Esophagus squamous epithelium (tissue), 5 donors: ENCODE data around the gene GNG8. TPM values are rescaled to one million over a fixed set of nuclear protein-coding genes. Genes with fewer than 3 reads are reported as not detected.
A peak's percentile ranks its signal among the peaks of the same experiment; 100 is the strongest.

Experiments
- DNase-seq: peaks from one replicate; lab custom pipeline; 2025; lab: John Stamatoyannopoulos, UW
- H3K27ac ChIP-seq, 4 donors: fragments of 200-600 bp; sonication (generic); one replicate each; pipeline ENCODE4 v1.5.1; 2016 to 2019; ENCODE audit warnings: mild to moderate bottlenecking in 1 of 4
- H3K27me3 ChIP-seq, 4 donors: fragments of 200-600 bp; sonication (generic); 1 replicate in 3 of 4; 2 replicates in 1 of 4; pipeline versions ENCODE4 v1.5.1 to v1.6.0; 2017 to 2021; ENCODE audit warnings: antibody characterized with exemption in 1 of 4
- H3K36me3 ChIP-seq, 3 donors: fragments of 200-600 bp; sonication (generic); one replicate each; pipeline ENCODE4 v1.5.1; 2016 to 2019
- H3K4me1 ChIP-seq, 3 donors: fragments of 200-600 bp; sonication (generic); one replicate each; pipeline ENCODE4 v1.5.1; 2017 to 2019
- H3K4me3 ChIP-seq, 4 donors: fragments of 200-600 bp; sonication (generic); 1 replicate in 3 of 4; 2 replicates in 1 of 4; pipeline ENCODE4 v1.5.1; 2016 to 2019; ENCODE audit warnings: mild to moderate bottlenecking in 2 of 4, moderate library complexity in 1 of 4
- H3K9me3 ChIP-seq, 3 donors: fragments of 200-600 bp; sonication (generic); one replicate each; pipeline ENCODE4 v1.5.1; 2016 to 2019
- CTCF ChIP-seq, 6 experiments: fragments of 450-650 bp in 4 of 6; fragments of 200-600 bp in 2 of 6; sonication (generic) in 2 of 6; IDR thresholded peaks; one replicate each; pipeline ENCODE4 v1.5.1; 2016 to 2019; ENCODE audit warnings: antibody characterized with exemption in 6 of 6, mild to moderate bottlenecking in 4 of 6, moderate library complexity in 4 of 6
- POLR2A ChIP-seq, 4 donors: fragments of 450-650 bp; IDR thresholded peaks; one replicate each; pipeline ENCODE4 v1.6.1; 2017; ENCODE audit warnings: antibody characterized with exemption in 4 of 4, mild to moderate bottlenecking in 4 of 4, moderate library complexity in 3 of 4
- WGBS, 2 donors: methylation state at CpG; one replicate each; pipeline ENCODE4 v1.1.5; 2018; 5-methylcytosine and 5-hydroxymethylcytosine counted together
- intact Hi-C: fragments of 100-400 bp; cut with DNase I; formaldehyde crosslinking; loops from one replicate; pipeline ENCODE4 v1.15.0; 2022
- total RNA-seq, 4 donors: library from RNA; depleted of rRNA; stranded (reverse); fragments of >200 nt; gene quantifications; one replicate each; pipeline ENCODE4 v1.1.0, GENCODE V29; 2016
- donor health status: DM: yes; HTN: yes; CAD: no.

The GNG8 gene
- total RNA-seq, 4 donors from 2014 or later = not detected

- 83 to 85% methylated on average over 13 to 19 of the region's 35 CpGs for WGBS, 2 donors
- Histone ChIP-seq H3K9me3 (no peaks in the 10 kb centered on the region), H3K4me1 (peaks cover 23 to 76% (median 40%) of the 10 kb centered on the region in 3 donors), H3K4me3 (peak overlapping the region in 2 of 4 donors; percentile 22 to 48), H3K36me3 (no peaks in the 10 kb centered on the region), H3K27me3 (peaks cover 0 to 16% (median 0%) of the 10 kb centered on the region in 4 donors), H3K27ac (peak overlapping the region; percentile 29 to 93 (median 81))
- no peak for TF ChIP-seq POLR2A (IDR thresholded peaks at IDR 0.05)
- TF ChIP-seq CTCF (IDR thresholded peaks at IDR 0.05) = no peak
- no peak for DNase-seq
- intact Hi-C loops = loop anchor here (5.0 kb wide), 1 partner anchor 38 kb away; the partner anchor contains the start of gene DACT3
Measured at GRCh38 chr19:46623915-46624502, 12.0 kb downstream of the GNG8 start.

- WGBS, 2 donors = 57 to 61% methylated on average over 7 of the region's 7 CpGs
- peak overlapping the region in 3 of 4 donors; percentile 63 to 73 (median 69) for H3K27ac ChIP-seq
Measured at GRCh38 chr19:46622118-46622446, 13.9 kb downstream of the GNG8 start.

GRCh38 chr19:46621191-46622117, 14.5 kb downstream of the GNG8 start:
- DNase-seq = no peak
- Histone ChIP-seq H3K27me3 (peaks cover 0 to 16% (median 0%) of the 10 kb centered on the region in 4 donors), H3K27ac (peak overlapping the region; percentile 42 to 73 (median 66)), H3K4me3 (peak overlapping the region in 2 of 4 donors; percentile 9 to 30), H3K4me1 (peaks cover 29 to 92% (median 53%) of the 10 kb centered on the region in 3 donors), H3K36me3 (no peaks in the 10 kb centered on the region), H3K9me3 (no peaks in the 10 kb centered on the region)
- intact Hi-C loops = loop anchor here (5.0 kb wide), 1 partner anchor 41 kb away; the partner anchor contains the start of gene DACT3
- WGBS, 2 donors = 67 to 74% methylated on average over 7 to 13 of the region's 32 CpGs
- TF ChIP-seq POLR2A (IDR thresholded peaks at IDR 0.05) = no peak
- no peak for TF ChIP-seq CTCF (IDR thresholded peaks at IDR 0.05)

More at GRCh38 chr19:46622118-46622446, 13.9 kb downstream of the GNG8 start:
- peaks cover 0 to 16% (median 0%) of the 10 kb centered on the region in 4 donors for H3K27me3 ChIP-seq
- peak overlapping the region in 1 of 4 donors; percentile 30 for H3K4me3 ChIP-seq
- intact Hi-C loops = loop anchor here (5.0 kb wide), 1 partner anchor 40 kb away; the partner anchor contains the start of gene DACT3
- no peak for DNase-seq
- TF ChIP-seq CTCF (IDR thresholded peaks at IDR 0.05) (no peak), POLR2A (IDR thresholded peaks at IDR 0.05) (no peak)
- no peaks in the 10 kb centered on the region for H3K9me3 ChIP-seq
- no peaks in the 10 kb centered on the region for H3K36me3 ChIP-seq
- peaks cover 25 to 91% (median 46%) of the 10 kb centered on the region in 3 donors for H3K4me1 ChIP-seq

- H3K4me1 ChIP-seq = peaks cover 26 to 86% (median 50%) of the 10 kb centered on the region in 3 donors
- H3K27me3 ChIP-seq = peaks cover 0 to 16% (median 0%) of the 10 kb centered on the region in 4 donors
- DNase-seq = no peak
- H3K9me3 ChIP-seq = no peaks in the 10 kb centered on the region
- 50% methylated on average over 1 of the region's 6 CpGs; no CpG with 5 or more reads in 1 of the 2 donors for WGBS, 2 donors
- H3K27ac ChIP-seq = peak overlapping the region; percentile 42 to 73 (median 66)
- H3K36me3 ChIP-seq = no peaks in the 10 kb centered on the region
- peak overlapping the region in 1 of 4 donors; percentile 16 for H3K4me3 ChIP-seq
- TF ChIP-seq CTCF (IDR thresholded peaks at IDR 0.05) (no peak), POLR2A (IDR thresholded peaks at IDR 0.05) (no peak)
- intact Hi-C loops = loop anchor here (5.0 kb wide), 1 partner anchor 42 kb away; the partner anchor contains the start of gene DACT3
Measured at GRCh38 chr19:46620716-46621115, 15.3 kb downstream of the GNG8 start.
